Mesendoderm (in vitro differentiated cells): ENCODE measurements around the gene NQO2.
"Not testable (repeated sequence)": the region's sequence is repeated elsewhere in the genome, so short reads cannot be mapped to it uniquely, and the experiment has no call there.

ENCODE experiments used
- DNase-seq: peaks from one replicate; pipeline ENCODE4 v3.0.0; 2013
- H2AK5ac ChIP-seq: 2 replicates; pipeline ENCODE4 v1.6.1; 2013; ENCODE audit warnings: low read length, inconsistent platforms
- H2BK120ac ChIP-seq: 2 replicates; pipeline ENCODE4 v1.6.1; 2013; ENCODE audit warnings: low read depth, mild to moderate bottlenecking, low read length, moderate library complexity, mixed read lengths
- H2BK15ac ChIP-seq: replicated peaks from 2 replicates; pipeline ENCODE4 v1.6.1; 2013; ENCODE audit warnings: low read depth, mild to moderate bottlenecking, moderate library complexity
- H2BK5ac ChIP-seq: 2 replicates; pipeline ENCODE4 v1.6.1; 2013; ENCODE audit warnings: low read length, inconsistent platforms
- H3K18ac ChIP-seq: 2 replicates; pipeline ENCODE4 v1.6.1; 2013; ENCODE audit warnings: mild to moderate bottlenecking, low read length, mixed read lengths
- H3K23ac ChIP-seq: one replicate; pipeline ENCODE4 v1.6.1; 2013; ENCODE audit warnings: low read length
- H3K27ac ChIP-seq: 2 replicates; pipeline ENCODE4 v1.5.1; 2013; ENCODE audit warnings: low read depth, mild to moderate bottlenecking, inconsistent platforms, low read length, moderate library complexity
- H3K27me3 ChIP-seq: 2 replicates; pipeline ENCODE4 v1.6.1; 2013; ENCODE audit warnings: low read length, control low read depth, mild to moderate bottlenecking, inconsistent platforms; ENCODE audit not compliant: insufficient read depth, poor library complexity
- H3K36me3 ChIP-seq: 2 replicates; pipeline ENCODE4 v1.6.1; 2013; ENCODE audit warnings: low read length, inconsistent platforms; ENCODE audit not compliant: control insufficient read depth, insufficient read depth
- H3K4ac ChIP-seq: one replicate; pipeline ENCODE4 v1.6.1; 2013; ENCODE audit warnings: low read depth, mild to moderate bottlenecking, low read length, moderate library complexity
- H3K4me1 ChIP-seq: 2 replicates; pipeline ENCODE4 v1.6.1; 2013; ENCODE audit warnings: low read depth, low read length, inconsistent platforms; ENCODE audit not compliant: control insufficient read depth
- H3K4me2 ChIP-seq: 2 replicates; pipeline ENCODE4 v1.6.1; 2013; ENCODE audit warnings: low read length
- H3K4me3 ChIP-seq: 2 replicates; pipeline ENCODE4 v1.5.1; 2013; ENCODE audit warnings: mild to moderate bottlenecking, low read length
- H3K56ac ChIP-seq: one replicate; pipeline ENCODE4 v1.6.1; 2013; ENCODE audit warnings: low read length
- H3K79me1 ChIP-seq: 2 replicates; pipeline ENCODE4 v1.6.1; 2013; ENCODE audit warnings: low read length, inconsistent platforms
- H3K79me2 ChIP-seq: 2 replicates; pipeline ENCODE4 v1.6.1; 2013; ENCODE audit warnings: mild to moderate bottlenecking, low read length; ENCODE audit not compliant: control insufficient read depth, insufficient read depth
- H3K9ac ChIP-seq: 2 replicates; pipeline ENCODE4 v1.6.1; 2013; ENCODE audit warnings: low read length, inconsistent platforms
- H4K5ac ChIP-seq: one replicate; pipeline ENCODE4 v1.6.1; 2013; ENCODE audit warnings: low read length
- H4K8ac ChIP-seq: one replicate; pipeline ENCODE4 v1.6.1; 2013; ENCODE audit warnings: low read depth, mild to moderate bottlenecking, control low read depth, low read length, moderate library complexity
- WGBS: extraction: QIAGEN DNeasy Blood & Tissue Kit; methylation state at CpG from one replicate; pipeline ENCODE4 v1.1.7; 2013; ENCODE audit warnings: low lambda C conversion rate, missing lambda C conversion rate; ENCODE audit not compliant: insufficient coverage; ENCODE audit errors: extremely low coverage; 5-methylcytosine and 5-hydroxymethylcytosine counted together

Gene NQO2

DNA sequence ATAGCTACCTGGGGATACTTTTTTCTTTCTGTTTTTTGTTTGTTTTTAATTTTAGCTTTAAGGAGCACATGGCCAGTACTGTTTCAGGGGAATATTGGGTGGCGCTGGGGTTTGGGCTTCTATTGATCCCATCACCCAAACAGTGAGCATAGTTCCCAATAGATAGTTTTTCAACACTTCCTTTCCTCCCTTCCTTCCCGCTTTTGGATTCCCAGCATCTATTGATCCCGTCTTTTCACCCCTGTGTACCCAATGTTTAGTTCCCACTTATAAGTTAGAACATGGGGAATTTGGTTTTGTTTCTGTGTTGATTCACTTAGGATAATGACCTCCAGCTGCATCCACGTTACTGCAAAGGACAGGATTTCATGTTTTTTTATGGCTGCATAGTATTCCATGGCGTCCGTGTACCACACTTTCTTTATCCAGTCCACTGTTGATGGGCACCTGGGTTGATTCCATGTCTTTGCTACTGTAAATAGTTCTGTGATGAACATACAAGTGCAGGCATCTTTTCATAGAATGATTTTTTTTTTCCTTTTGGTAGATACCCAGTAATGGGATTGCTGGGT lies 20.1 kb downstream of the NQO2 start:
- H2AK5ac ChIP-seq, result no peak overlapping the region
- H4K8ac ChIP-seq, result no peak overlapping the region
- peaks cover 10% of the 10 kb centered on the region for H3K36me3 ChIP-seq
- no peak overlapping the region for H2BK120ac ChIP-seq
- no peak overlapping the region for H3K4ac ChIP-seq
- no peak overlapping the region for H3K23ac ChIP-seq
- no peaks in the 10 kb centered on the region for H3K27me3 ChIP-seq
- H2BK15ac ChIP-seq, result no peak overlapping the region
- H3K4me2 ChIP-seq, result no peak overlapping the region
- no peak for DNase-seq
- no CpG with 5 or more reads among the region's 6 CpGs for WGBS
- H3K4me1 ChIP-seq, result peaks cover 9% of the 10 kb centered on the region
- H3K79me2 ChIP-seq, result no peaks in the 10 kb centered on the region
- no peak overlapping the region for H3K27ac ChIP-seq
- no peak overlapping the region for H3K56ac ChIP-seq
- H4K5ac ChIP-seq, result no peak overlapping the region
- H3K18ac ChIP-seq, result no peak overlapping the region
- no peaks in the 10 kb centered on the region for H3K79me1 ChIP-seq
- no peak overlapping the region for H3K4me3 ChIP-seq
- no peak overlapping the region for H2BK5ac ChIP-seq
- no peak overlapping the region for H3K9ac ChIP-seq

DNA sequence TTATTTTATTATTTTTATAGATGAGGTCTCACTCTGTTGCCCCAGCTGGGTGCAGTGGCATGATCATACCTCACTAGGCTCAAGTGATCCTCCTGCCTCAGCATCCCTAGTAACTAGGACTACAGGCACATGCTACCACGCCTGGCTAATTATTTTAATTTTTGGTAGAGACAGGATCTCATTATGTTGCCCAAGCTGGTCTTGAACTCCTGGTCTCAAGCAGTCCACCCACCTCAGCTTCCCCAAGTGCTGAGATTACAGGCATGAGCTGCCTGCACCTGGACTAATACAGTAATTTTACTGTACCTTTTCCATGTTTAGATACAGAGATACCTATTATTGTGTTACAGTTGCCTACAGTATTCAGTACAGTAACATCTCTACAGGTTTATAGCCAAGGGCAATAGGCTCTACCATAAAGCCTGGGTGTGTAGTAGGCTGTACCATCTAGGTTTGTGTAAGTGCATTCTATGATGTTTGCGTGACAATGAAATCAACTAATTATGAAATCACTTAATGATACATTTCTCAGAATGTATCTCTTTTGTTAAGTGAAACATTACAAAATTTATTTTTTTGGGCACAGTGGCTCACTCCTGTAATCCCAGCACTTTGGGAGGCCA lies 21.4 kb downstream of the NQO2 start:
- H3K23ac ChIP-seq, H2BK5ac ChIP-seq, H3K4me2 ChIP-seq, H3K4me1 ChIP-seq, H3K56ac ChIP-seq, H4K5ac ChIP-seq, DNase-seq, H3K18ac ChIP-seq, H3K36me3 ChIP-seq, H4K8ac ChIP-seq, H3K4me3 ChIP-seq, H3K27ac ChIP-seq, H3K4ac ChIP-seq, H3K9ac ChIP-seq, H2AK5ac ChIP-seq, H3K27me3 ChIP-seq, H3K79me2 ChIP-seq, H2BK120ac ChIP-seq, H3K79me1 ChIP-seq, H2BK15ac ChIP-seq: not testable (repeated sequence)
- WGBS, result no CpG with 5 or more reads among the region's 2 CpGs

GRCh38 chr6:3022765-3023662 lies 23.3 kb downstream of the NQO2 start:
- Histone ChIP-seq H3K56ac (peak overlapping the region; percentile 63), H3K18ac (peak overlapping the region; percentile 31), H2BK120ac (no peak overlapping the region), H3K79me1 (no peaks in the 10 kb centered on the region), H3K27ac (no peak overlapping the region), H2BK5ac (peak overlapping the region; percentile 48), H3K79me2 (no peaks in the 10 kb centered on the region), H4K5ac (no peak overlapping the region), H2BK15ac (no peak overlapping the region), H4K8ac (no peak overlapping the region), H3K4me1 (peaks cover 9% of the 10 kb centered on the region), H3K36me3 (peaks cover 2% of the 10 kb centered on the region), H3K4ac (no peak overlapping the region), H3K9ac (peak overlapping the region; percentile 9), H3K23ac (no peak overlapping the region), H3K4me2 (no peak overlapping the region), H2AK5ac (peak overlapping the region; percentile 53), H3K4me3 (no peak overlapping the region), H3K27me3 (no peaks in the 10 kb centered on the region)
- DNase-seq, result peak; percentile 62
- WGBS, result no CpG with 5 or more reads among the region's 26 CpGs

- Histone ChIP-seq H3K23ac (no peak overlapping the region), H3K4me2 (no peak overlapping the region), H2BK120ac (no peak overlapping the region), H3K79me2 (no peaks in the 10 kb centered on the region), H3K27ac (peak overlapping the region; percentile 30), H3K79me1 (no peaks in the 10 kb centered on the region), H3K27me3 (no peaks in the 10 kb centered on the region), H3K4ac (no peak overlapping the region), H2BK15ac (no peak overlapping the region), H3K4me3 (no peak overlapping the region), H2AK5ac (peak overlapping the region; percentile 53), H3K18ac (peak overlapping the region; percentile 31), H3K36me3 (peaks cover 2% of the 10 kb centered on the region), H3K56ac (peak overlapping the region; percentile 63), H4K5ac (no peak overlapping the region), H4K8ac (no peak overlapping the region), H3K4me1 (peaks cover 9% of the 10 kb centered on the region), H2BK5ac (peak overlapping the region; percentile 71), H3K9ac (peak overlapping the region; percentile 32)
- whole genome bisulfite sequencing, result no CpG with 5 or more reads among the region's 32 CpGs
- peak; percentile 92 for DNase-seq
These were observed 24.2 kb downstream of the NQO2 start for GRCh38 chr6:3023663-3024483.

DNA sequence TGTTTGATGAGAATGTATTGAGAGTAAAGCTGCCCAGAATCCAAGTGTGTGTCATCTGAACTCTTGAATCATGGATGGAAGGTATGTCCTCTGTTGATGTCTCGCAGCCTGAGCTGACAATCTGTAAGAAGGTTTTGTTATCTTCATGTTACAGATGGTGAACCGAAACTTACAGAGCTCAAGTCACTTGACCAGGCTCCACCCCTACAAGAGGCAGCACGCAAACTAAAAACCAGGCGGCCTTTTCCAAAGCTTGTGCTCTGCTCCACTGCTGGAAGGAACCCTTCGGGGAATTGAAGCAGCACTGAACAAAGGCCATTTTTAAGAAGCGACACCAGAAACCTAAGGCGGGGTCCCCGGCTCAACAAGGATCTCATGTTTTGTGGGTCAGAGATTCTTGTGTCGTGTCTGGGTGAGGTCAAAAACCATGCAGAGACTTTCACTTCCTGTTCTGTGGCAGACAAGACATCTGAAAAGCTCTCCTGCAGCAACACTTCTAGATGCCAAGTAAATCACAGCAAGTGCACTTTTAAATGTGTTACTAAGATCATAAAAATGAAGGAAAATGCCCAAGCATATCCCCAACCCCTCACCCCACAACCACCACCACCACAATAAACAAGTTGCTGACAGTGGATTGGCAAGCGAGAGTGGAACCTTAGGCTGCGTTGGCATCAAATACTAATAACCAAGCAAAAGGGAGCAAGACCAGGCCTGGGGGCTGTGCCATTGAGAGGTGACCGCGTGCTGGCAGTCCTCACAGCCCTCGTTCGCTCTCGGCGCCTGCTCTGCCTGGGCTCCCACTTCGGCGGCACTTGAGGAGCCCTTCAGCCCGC lies 27.3 kb downstream of the NQO2 start:
- no peaks in the 10 kb centered on the region for H3K79me2 ChIP-seq
- no peak overlapping the region for H4K5ac ChIP-seq
- H3K56ac ChIP-seq, result no peak overlapping the region
- no peak overlapping the region for H3K23ac ChIP-seq
- H3K27me3 ChIP-seq, result no peaks in the 10 kb centered on the region
- peaks cover 9% of the 10 kb centered on the region for H3K4me1 ChIP-seq
- no peak overlapping the region for H3K9ac ChIP-seq
- no peak overlapping the region for H2BK120ac ChIP-seq
- no peak overlapping the region for H3K4me3 ChIP-seq
- WGBS, result no CpG with 5 or more reads among the region's 20 CpGs
- no peak overlapping the region for H3K27ac ChIP-seq
- H2AK5ac ChIP-seq, result no peak overlapping the region
- no peak overlapping the region for H4K8ac ChIP-seq
- H3K4ac ChIP-seq, result no peak overlapping the region
- no peaks in the 10 kb centered on the region for H3K36me3 ChIP-seq
- DNase-seq, result no peak
- H2BK5ac ChIP-seq, result no peak overlapping the region
- no peak overlapping the region for H2BK15ac ChIP-seq
- H3K18ac ChIP-seq, result no peak overlapping the region
- H3K79me1 ChIP-seq, result no peaks in the 10 kb centered on the region
- H3K4me2 ChIP-seq, result no peak overlapping the region
